Natural killer cell (primary cell): ENCODE data around the gene SENP6. TPM values are rescaled to one million over a fixed set of nuclear protein-coding genes. Genes with fewer than 3 reads are reported as not detected.
"Not testable (repeated sequence)": the region's sequence is repeated elsewhere in the genome, so short reads cannot be mapped to it uniquely, and the experiment has no call there.

Source experiments
- ATAC-seq, 3 donors: fragments of 150-1000 bp in 2 of 3; fragments of 200-7000 bp in 1 of 3; cut with Tn5 transposase; 1 replicate in 1 of 3; 2 replicates in 2 of 3; pipeline ENCODE4 v1.10.0; 2021; ENCODE audit warnings: mild to moderate bottlenecking in 2 of 3, moderate library complexity in 2 of 3
- DNase-seq, 2 donors: peaks; one replicate each; pipeline versions ENCODE4 v3.0.0 to v3.0.0-alpha.2; 2013 to 2021; ENCODE audit warnings: mixed read lengths in 1 of 2
- H3K27ac ChIP-seq: one replicate; pipeline ENCODE4 v1.5.1; 2013; ENCODE audit warnings: mild to moderate bottlenecking, low read length
- H3K27me3 ChIP-seq: one replicate; pipeline ENCODE4 v1.6.1; 2013; ENCODE audit warnings: low read length; ENCODE audit not compliant: control insufficient read depth, insufficient read depth
- H3K36me3 ChIP-seq: one replicate; pipeline ENCODE4 v1.6.1; 2013; ENCODE audit warnings: low read length; ENCODE audit not compliant: control insufficient read depth, insufficient read depth
- H3K4me1 ChIP-seq: one replicate; pipeline ENCODE4 v1.6.1; 2013; ENCODE audit warnings: low read length; ENCODE audit not compliant: control insufficient read depth, insufficient read depth
- H3K4me3 ChIP-seq: one replicate; pipeline ENCODE4 v1.5.1; 2013; ENCODE audit warnings: low read length
- H3K9me3 ChIP-seq: one replicate; pipeline ENCODE4 v1.6.1; 2013; ENCODE audit warnings: low read length; ENCODE audit not compliant: control insufficient read depth, insufficient read depth
- H3K27ac Mint-ChIP-seq, 2 donors: one replicate each; pipeline ENCODE4 v1.8.0; 2022; ENCODE audit warnings: mild to moderate bottlenecking in 2 of 2, mixed read lengths in 2 of 2, moderate library complexity in 1 of 2
- H3K27me3 Mint-ChIP-seq, 2 donors: one replicate each; pipeline ENCODE4 v1.8.0; 2022; ENCODE audit warnings: low read depth in 2 of 2, mixed read lengths in 2 of 2
- H3K36me3 Mint-ChIP-seq: one replicate; pipeline ENCODE4 v1.8.0; 2022; ENCODE audit warnings: mixed read lengths
- H3K4me1 Mint-ChIP-seq, 2 donors: one replicate each; pipeline ENCODE4 v1.8.0; 2022; ENCODE audit warnings: mixed read lengths in 2 of 2
- H3K4me3 Mint-ChIP-seq: one replicate; pipeline ENCODE4 v1.8.0; 2022; ENCODE audit warnings: mild to moderate bottlenecking, moderate library complexity, mixed read lengths
- H3K9me3 Mint-ChIP-seq, 2 donors: one replicate each; pipeline ENCODE4 v1.8.0; 2022; ENCODE audit warnings: mixed read lengths in 2 of 2
- WGBS: methylation state at CpG from one replicate; pipeline ENCODE4 v1.1.7; 2013; ENCODE audit warnings: missing lambda C conversion rate; ENCODE audit not compliant: insufficient coverage; 5-methylcytosine and 5-hydroxymethylcytosine counted together
- intact Hi-C: fragments of 100-400 bp; cut with micrococcal nuclease; formaldehyde crosslinking; loops from one replicate; pipeline ENCODE4 v1.14.2; 2022
- total RNA-seq, 4 donors: library from RNA; stranded (reverse); fragments of 120-200 nt in 1 of 4; gene quantifications; one replicate each; pipeline versions ENCODE4 v1.2.3 to v1.2.4, GENCODE V29; 2013 to 2022
- TF ChIP-seq, protein P1 (sequence below): fragments of 200-600 bp; IDR thresholded peaks from one replicate; pipeline ENCODE4 v1.8.0; 2022; ENCODE audit warnings: antibody characterized with exemption

The SENP6 gene
- total RNA-seq, 3 donors from 2014 or later (not counting 1 experiment from before 2014, with no cell fraction given) = 102 to 117 (median 108) TPM

DNA sequence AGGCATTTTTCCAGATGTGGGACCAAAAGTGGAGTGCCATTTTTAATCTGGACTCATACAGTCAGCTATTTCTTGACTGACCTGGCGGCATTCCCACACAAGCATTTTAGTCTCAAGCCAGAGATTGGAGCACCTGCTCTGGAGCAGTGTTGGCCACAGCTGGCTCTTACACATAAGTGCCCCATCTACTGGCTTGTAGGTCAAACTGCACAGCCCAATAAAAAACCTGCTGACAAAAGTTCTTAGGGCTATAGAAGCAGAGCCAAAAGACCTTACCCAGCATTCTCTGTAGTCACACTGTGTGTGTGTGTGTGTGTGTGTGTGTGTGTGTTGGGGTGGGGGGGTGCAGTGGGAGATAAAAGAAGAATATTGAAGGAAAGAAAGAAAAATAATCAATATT, 38.6 kb upstream of the SENP6 start:
- Histone ChIP-seq H3K4me1 (no peaks in the 10 kb centered on the region), H3K27me3 (no peaks in the 10 kb centered on the region), H3K4me3 (no peak overlapping the region), H3K36me3 (no peaks in the 10 kb centered on the region), H3K9me3 (peaks cover 8% of the 10 kb centered on the region), H3K27ac (no peak overlapping the region)
- 61% methylated on average over 1 of the region's 1 CpG for WGBS
- TF ChIP-seq, protein P1, sequence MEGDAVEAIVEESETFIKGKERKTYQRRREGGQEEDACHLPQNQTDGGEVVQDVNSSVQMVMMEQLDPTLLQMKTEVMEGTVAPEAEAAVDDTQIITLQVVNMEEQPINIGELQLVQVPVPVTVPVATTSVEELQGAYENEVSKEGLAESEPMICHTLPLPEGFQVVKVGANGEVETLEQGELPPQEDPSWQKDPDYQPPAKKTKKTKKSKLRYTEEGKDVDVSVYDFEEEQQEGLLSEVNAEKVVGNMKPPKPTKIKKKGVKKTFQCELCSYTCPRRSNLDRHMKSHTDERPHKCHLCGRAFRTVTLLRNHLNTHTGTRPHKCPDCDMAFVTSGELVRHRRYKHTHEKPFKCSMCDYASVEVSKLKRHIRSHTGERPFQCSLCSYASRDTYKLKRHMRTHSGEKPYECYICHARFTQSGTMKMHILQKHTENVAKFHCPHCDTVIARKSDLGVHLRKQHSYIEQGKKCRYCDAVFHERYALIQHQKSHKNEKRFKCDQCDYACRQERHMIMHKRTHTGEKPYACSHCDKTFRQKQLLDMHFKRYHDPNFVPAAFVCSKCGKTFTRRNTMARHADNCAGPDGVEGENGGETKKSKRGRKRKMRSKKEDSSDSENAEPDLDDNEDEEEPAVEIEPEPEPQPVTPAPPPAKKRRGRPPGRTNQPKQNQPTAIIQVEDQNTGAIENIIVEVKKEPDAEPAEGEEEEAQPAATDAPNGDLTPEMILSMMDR = no peak
- peaks cover 3% of the 10 kb centered on the region in 2 donors for H3K9me3 Mint-ChIP-seq
- DNase-seq (peak in 1 of 2 donors; percentile 32), ATAC-seq (peak in 2 of 3 donors; percentile 54 to 73)
- intact Hi-C loops = no loop called here
- H3K4me1 Mint-ChIP-seq = no peaks in the 10 kb centered on the region
- H3K36me3 Mint-ChIP-seq = no peaks in the 10 kb centered on the region
- no peak overlapping the region for H3K27ac Mint-ChIP-seq
- no peak overlapping the region for H3K4me3 Mint-ChIP-seq
- H3K27me3 Mint-ChIP-seq = peaks cover 18 to 66% of the 10 kb centered on the region in 2 donors

DNA sequence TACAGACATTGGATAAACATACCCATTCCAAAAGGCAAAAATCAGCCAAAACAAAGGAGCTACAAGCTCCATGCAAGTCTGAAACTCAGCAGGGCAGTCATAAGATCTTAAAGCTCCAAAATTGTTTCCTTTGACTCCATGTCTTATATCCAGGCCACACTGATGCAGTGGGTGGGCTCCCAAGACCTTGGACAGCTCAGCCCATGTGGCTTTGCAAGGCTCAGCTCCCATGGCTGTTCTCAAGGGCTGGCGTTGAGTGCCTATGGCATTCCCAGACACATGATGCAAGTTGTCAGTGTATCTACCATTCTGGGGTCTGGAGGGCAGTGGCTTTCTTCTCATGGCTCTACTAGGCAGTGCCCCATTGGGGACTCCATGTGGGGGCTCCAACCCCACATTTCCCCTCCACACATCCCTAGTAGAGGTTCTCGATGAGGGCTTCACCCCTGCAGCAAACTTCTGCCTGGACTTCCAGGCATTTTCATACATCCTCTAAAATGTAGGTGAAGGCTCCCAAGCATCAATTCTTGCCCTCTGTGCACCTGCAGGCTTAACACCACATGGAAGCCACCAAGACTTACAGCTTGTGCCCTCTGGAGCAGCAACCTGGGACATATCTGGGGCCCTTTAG, 35.4 kb upstream of the SENP6 start:
- H3K9me3 ChIP-seq = peaks cover 10% of the 10 kb centered on the region
- no peak for ATAC-seq
- H3K27me3 ChIP-seq = no peaks in the 10 kb centered on the region
- no peak overlapping the region for H3K4me3 ChIP-seq
- H3K27me3 Mint-ChIP-seq = peaks cover 26 to 49% of the 10 kb centered on the region in 2 donors
- DNase-seq = no peak
- TF ChIP-seq, protein P1 = no peak
- no peak overlapping the region for H3K4me3 Mint-ChIP-seq
- WGBS = 89% methylated on average over 2 of the region's 2 CpGs
- H3K4me1 Mint-ChIP-seq = no peaks in the 10 kb centered on the region
- H3K36me3 ChIP-seq = no peaks in the 10 kb centered on the region
- H3K27ac ChIP-seq = no peak overlapping the region
- H3K36me3 Mint-ChIP-seq = no peaks in the 10 kb centered on the region
- intact Hi-C loops = no loop called here
- H3K27ac Mint-ChIP-seq = no peak overlapping the region
- no peaks in the 10 kb centered on the region for H3K4me1 ChIP-seq
- peaks cover 0 to 3% of the 10 kb centered on the region in 2 donors for H3K9me3 Mint-ChIP-seq

DNA sequence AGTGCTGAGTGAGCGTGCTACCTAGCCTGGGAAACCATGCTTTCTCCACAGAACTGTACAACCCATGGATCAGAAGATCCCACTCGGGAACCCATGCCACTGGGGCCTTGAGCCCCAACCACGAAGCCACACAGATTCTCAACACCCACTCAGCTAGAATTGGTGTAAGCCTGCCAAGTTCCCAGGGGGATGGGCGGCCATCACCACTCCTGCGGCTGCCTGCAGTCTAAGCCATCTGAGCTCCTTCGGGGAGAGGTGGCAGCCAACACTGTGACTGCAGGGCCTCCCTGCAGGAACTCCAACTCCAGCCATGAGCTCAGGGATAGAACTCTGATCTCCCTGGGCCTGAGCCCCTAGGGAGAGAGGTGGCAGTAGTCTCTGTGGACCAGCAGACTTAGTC, 33.6 kb upstream of the SENP6 start:
- DNase-seq = no peak
- intact Hi-C loops = no loop called here
- H3K9me3 Mint-ChIP-seq = peaks cover 0 to 3% of the 10 kb centered on the region in 2 donors
- no peak overlapping the region for H3K27ac ChIP-seq
- H3K9me3 ChIP-seq = peaks cover 10% of the 10 kb centered on the region
- H3K4me3 Mint-ChIP-seq = no peak overlapping the region
- TF ChIP-seq, protein P1 = no peak
- no peaks in the 10 kb centered on the region for H3K36me3 ChIP-seq
- no peak overlapping the region for H3K27ac Mint-ChIP-seq
- H3K27me3 ChIP-seq = no peaks in the 10 kb centered on the region
- peaks cover 24 to 38% of the 10 kb centered on the region in 2 donors for H3K27me3 Mint-ChIP-seq
- 90% methylated on average over 6 of the region's 6 CpGs for WGBS
- H3K4me1 ChIP-seq = no peaks in the 10 kb centered on the region
- H3K4me3 ChIP-seq = no peak overlapping the region
- ATAC-seq = peak in 1 of 3 donors; percentile 30
- no peaks in the 10 kb centered on the region for H3K36me3 Mint-ChIP-seq
- H3K4me1 Mint-ChIP-seq = no peaks in the 10 kb centered on the region

DNA sequence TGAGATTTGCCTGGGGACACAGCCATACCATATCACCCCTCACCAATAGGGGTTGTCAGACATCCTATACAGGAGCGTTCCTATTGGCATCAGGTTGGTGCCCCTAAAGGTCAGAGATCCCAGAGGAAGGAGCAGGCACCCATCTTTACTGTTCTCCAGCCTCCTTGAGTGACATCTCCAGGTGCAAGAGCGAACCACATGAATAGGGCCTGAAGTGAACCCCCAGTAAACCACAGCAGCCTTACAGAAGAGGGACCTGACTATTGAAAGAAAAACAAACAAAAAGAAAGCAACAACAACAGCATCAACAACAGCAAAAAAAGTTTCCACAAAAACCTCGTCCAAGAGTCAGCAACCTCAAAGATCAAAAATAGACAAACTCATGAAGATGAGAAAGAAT, 32.7 kb upstream of the SENP6 start:
- H3K9me3 ChIP-seq = peaks cover 10% of the 10 kb centered on the region
- TF ChIP-seq, protein P1 = no peak
- Mint-ChIP-seq H3K27me3 (peaks cover 27 to 38% of the 10 kb centered on the region in 2 donors), H3K27ac (no peak overlapping the region), H3K4me3 (no peak overlapping the region), H3K9me3 (peaks cover 0 to 3% of the 10 kb centered on the region in 2 donors), H3K36me3 (no peaks in the 10 kb centered on the region), H3K4me1 (no peaks in the 10 kb centered on the region)
- no peaks in the 10 kb centered on the region for H3K4me1 ChIP-seq
- H3K4me3 ChIP-seq = no peak overlapping the region
- H3K27me3 ChIP-seq = no peaks in the 10 kb centered on the region
- 52% methylated on average over 3 of the region's 3 CpGs for WGBS
- no peaks in the 10 kb centered on the region for H3K36me3 ChIP-seq
- DNase-seq (no peak), ATAC-seq (no peak)
- no peak overlapping the region for H3K27ac ChIP-seq
- intact Hi-C loops = no loop called here

DNA sequence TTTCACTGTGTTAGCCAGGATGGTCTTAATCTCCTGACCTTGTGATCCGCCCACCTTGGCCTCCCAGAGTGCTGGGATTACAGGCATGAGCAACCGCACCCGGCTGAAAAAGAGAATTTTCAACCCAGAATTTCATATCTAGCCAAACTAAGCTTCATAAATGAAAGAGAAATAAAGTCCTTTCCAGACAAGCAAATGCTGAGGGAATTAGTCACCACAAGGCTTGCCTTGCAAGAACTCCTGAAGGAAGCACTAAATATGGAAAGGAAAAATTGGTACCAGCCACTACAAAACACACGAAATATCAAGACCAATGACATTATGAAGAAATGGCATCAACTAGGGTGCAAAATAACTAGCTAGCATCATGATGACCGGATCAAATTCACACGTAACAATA, 31.0 kb upstream of the SENP6 start:
- not testable (repeated sequence) for H3K27ac ChIP-seq
- whole genome bisulfite sequencing = 98% methylated on average over 6 of the region's 6 CpGs

More for the DNA sequence above, 31.0 kb upstream of the SENP6 start:
- H3K27ac Mint-ChIP-seq, intact Hi-C loops, H3K4me3 ChIP-seq, H3K4me3 Mint-ChIP-seq, H3K4me1 ChIP-seq, H3K36me3 ChIP-seq, H3K36me3 Mint-ChIP-seq, H3K4me1 Mint-ChIP-seq, DNase-seq, H3K27me3 ChIP-seq, ATAC-seq, H3K9me3 Mint-ChIP-seq: not testable (repeated sequence)
- H3K27me3 Mint-ChIP-seq = peaks cover 26 to 35% of the 10 kb centered on the region in 2 donors
- H3K9me3 ChIP-seq = peaks cover 10% of the 10 kb centered on the region
